H1 (cell line): ENCODE results near the gene ITPK1. TPM values are rescaled to one million over a fixed set of nuclear protein-coding genes. Genes with fewer than 3 reads are reported as not detected.

ENCODE experiments used
- CTCF ChIA-PET: fragments of 300-600 bp; sonication (Branson Sonifier 250); formaldehyde crosslinking; loops from one replicate; lab custom pipeline; 2021; ENCODE audit not compliant: partially characterized antibody; lab: Charles Lee
- POLR2A ChIA-PET: fragments of 300-600 bp; sonication (Branson Sonifier 250); formaldehyde crosslinking; loops from one replicate; lab custom pipeline; 2021; ENCODE audit warnings: inconsistent platforms; ENCODE audit not compliant: partially characterized antibody; lab: Charles Lee
- DNase-seq, 2 experiments: peaks; one replicate each; pipeline versions ENCODE4 v3.0.0 to v3.0.0-alpha.2; 2010 to 2022; ENCODE audit warnings: low spot score in 2 of 2, low read depth in 1 of 2, mixed read lengths in 1 of 2
- FAIRE-seq: peaks from 2 replicates; lab custom pipeline; 2011; peaks lifted over from hg19 to GRCh38; lab: Jason Lieb, UNC
- H2AFZ ChIP-seq: 2 replicates; pipeline ENCODE4 v1.8.1; 2012; ENCODE audit warnings: low read length, inconsistent platforms
- H2AK5ac ChIP-seq: 2 replicates; pipeline ENCODE4 v1.6.1; 2013; ENCODE audit warnings: low read depth, low read length
- H2BK120ac ChIP-seq: replicated peaks from 2 replicates; pipeline ENCODE3; 2013; ENCODE audit warnings: low read depth, low read length, inconsistent platforms
- H2BK12ac ChIP-seq: 2 replicates; pipeline ENCODE4 v1.6.1; 2013; ENCODE audit warnings: low read depth, low read length
- H2BK15ac ChIP-seq: 2 replicates; pipeline ENCODE4 v1.6.1; 2013; ENCODE audit warnings: low read length
- H2BK20ac ChIP-seq: 2 replicates; pipeline ENCODE4 v1.6.1; 2013; ENCODE audit warnings: low read length
- H2BK5ac ChIP-seq: 2 replicates; pipeline ENCODE4 v1.6.1; 2013; ENCODE audit warnings: low read depth, low read length
- H3K14ac ChIP-seq: 2 replicates; pipeline ENCODE4 v1.6.1; 2013; ENCODE audit warnings: inconsistent platforms; ENCODE audit not compliant: insufficient read length
- H3K18ac ChIP-seq: 2 replicates; pipeline ENCODE4 v1.6.1; 2013; ENCODE audit warnings: low read length; ENCODE audit errors: extremely low read depth
- H3K23ac ChIP-seq: 2 replicates; pipeline ENCODE4 v1.6.1; 2013; ENCODE audit warnings: inconsistent platforms; ENCODE audit not compliant: insufficient read length
- H3K23me2 ChIP-seq: 2 replicates; pipeline ENCODE4 v1.6.1; 2013; ENCODE audit warnings: low read depth, low read length
- H3K27ac ChIP-seq: 2 replicates; pipeline ENCODE4 v1.6.1; 2011; ENCODE audit warnings: low read depth, low read length, inconsistent platforms
- H3K27me3 ChIP-seq, 4 experiments: replicated peaks in 1 of 4; 1 replicate in 1 of 4; 2 replicates in 3 of 4; pipeline versions ENCODE4 v1.6.1 to v1.8.1; 2011 to 2013; ENCODE audit warnings: low read length in 3 of 4, mild to moderate bottlenecking in 3 of 4, inconsistent platforms in 2 of 4, mixed read lengths in 2 of 4, moderate library complexity in 1 of 4; ENCODE audit not compliant: control insufficient read depth in 3 of 4, insufficient read depth in 3 of 4; ENCODE audit errors: extremely low read depth in 1 of 4
- H3K36me3 ChIP-seq, 4 experiments: 2 replicates each; pipeline versions ENCODE4 v1.6.1 to v1.8.1; 2011 to 2013; ENCODE audit warnings: mild to moderate bottlenecking in 4 of 4, low read length in 3 of 4, moderate library complexity in 2 of 4, control low read depth in 1 of 4, inconsistent platforms in 1 of 4; ENCODE audit not compliant: insufficient read depth in 4 of 4, control insufficient read depth in 2 of 4
- H3K4ac ChIP-seq: replicated peaks from 2 replicates; pipeline ENCODE3; 2013; ENCODE audit warnings: low read length, low read depth, mixed read lengths, inconsistent platforms; ENCODE audit not compliant: insufficient read length
- H3K4me1 ChIP-seq, 4 experiments: replicated peaks in 1 of 4; 1 replicate in 1 of 4; 2 replicates in 3 of 4; pipeline versions ENCODE4 v1.6.1 to v1.8.1; 2011 to 2013; ENCODE audit warnings: low read length in 3 of 4, inconsistent platforms in 2 of 4, mixed read lengths in 1 of 4; ENCODE audit not compliant: insufficient read depth in 4 of 4, control insufficient read depth in 3 of 4
- H3K4me2 ChIP-seq, 2 experiments: 2 replicates each; pipeline versions ENCODE4 v1.6.1 to v1.8.1; 2011 to 2013; ENCODE audit warnings: low read depth in 2 of 2, low read length in 2 of 2, control low read depth in 1 of 2, inconsistent platforms in 1 of 2, mild to moderate bottlenecking in 1 of 2; ENCODE audit not compliant: insufficient read depth in 1 of 2
- H3K4me3 ChIP-seq, 4 experiments: fragments of 200-600, 300-600 bp in 1 of 4; sonication (generic), shearing (Covaris generic), sonication (Bioruptor Twin) in 1 of 4; 2 replicates each; pipeline versions ENCODE4 v1.5.1 to v1.8.1; 2011 to 2016; ENCODE audit warnings: low read length in 4 of 4, low read depth in 3 of 4, control low read depth in 2 of 4, inconsistent platforms in 2 of 4, mild to moderate bottlenecking in 2 of 4, mixed read lengths in 1 of 4, moderate library complexity in 1 of 4; ENCODE audit not compliant: insufficient read depth in 2 of 4; ENCODE audit errors: extremely low read depth in 1 of 4
- H3K56ac ChIP-seq: replicated peaks from 2 replicates; pipeline ENCODE3; 2013; ENCODE audit warnings: low read depth, mild to moderate bottlenecking, mixed read lengths, low read length, inconsistent platforms; ENCODE audit not compliant: insufficient read length
- H3K79me1 ChIP-seq: 2 replicates; pipeline ENCODE4 v1.6.1; 2013; ENCODE audit warnings: low read depth, low read length, control low read depth
- H3K79me2 ChIP-seq, 2 experiments: 2 replicates each; pipeline versions ENCODE4 v1.6.1 to v1.8.1; 2012 to 2013; ENCODE audit warnings: low read length in 2 of 2, mild to moderate bottlenecking in 2 of 2, inconsistent platforms in 1 of 2; ENCODE audit not compliant: insufficient read depth in 2 of 2, control insufficient read depth in 1 of 2
- H3K9ac ChIP-seq, 4 experiments: replicated peaks in 1 of 4; 1 replicate in 1 of 4; 2 replicates in 3 of 4; pipeline versions ENCODE4 v1.6.1 to v1.8.1; 2011 to 2013; ENCODE audit warnings: low read depth in 3 of 4, low read length in 3 of 4, control low read depth in 2 of 4, mild to moderate bottlenecking in 2 of 4, moderate library complexity in 2 of 4, inconsistent platforms in 1 of 4; ENCODE audit errors: extremely low read depth in 1 of 4
- H3K9me3 ChIP-seq, 2 experiments: 2 replicates each; pipeline versions ENCODE4 v1.6.1 to v1.8.1; 2012 to 2013; ENCODE audit warnings: mild to moderate bottlenecking in 2 of 2, moderate library complexity in 2 of 2, control low read depth in 1 of 2, inconsistent platforms in 1 of 2, low read depth in 1 of 2, low read length in 1 of 2, mixed read lengths in 1 of 2; ENCODE audit not compliant: insufficient read depth in 2 of 2
- H4K20me1 ChIP-seq, 2 experiments: replicated peaks in 1 of 2; 2 replicates each; pipeline versions ENCODE3 to v1.8.1; 2011 to 2013; ENCODE audit warnings: inconsistent platforms in 2 of 2, low read length in 2 of 2, mild to moderate bottlenecking in 1 of 2; ENCODE audit not compliant: insufficient read depth in 2 of 2, control insufficient read depth in 1 of 2
- H4K5ac ChIP-seq: 2 replicates; pipeline ENCODE4 v1.6.1; 2013; ENCODE audit warnings: low read length, low read depth, mixed read lengths, inconsistent platforms; ENCODE audit not compliant: insufficient read length
- H4K8ac ChIP-seq: 2 replicates; pipeline ENCODE4 v1.8.0; 2013; ENCODE audit warnings: mild to moderate bottlenecking, moderate library complexity, low read length, inconsistent platforms; ENCODE audit not compliant: insufficient read depth; ENCODE audit errors: extremely low read depth
- H4K91ac ChIP-seq: replicated peaks from 2 replicates; pipeline ENCODE3; 2013; ENCODE audit warnings: low read length, mixed read lengths, inconsistent platforms; ENCODE audit not compliant: insufficient read length
- FOSL1 ChIP-seq: IDR thresholded peaks from 2 replicates; pipeline ENCODE4 v1.6.1; 2011; ENCODE audit warnings: mild to moderate bottlenecking, low read depth, low read length, moderate library complexity; ENCODE audit not compliant: insufficient read depth
- GABPA ChIP-seq: IDR thresholded peaks from 2 replicates; pipeline ENCODE4 v1.6.1; 2011; ENCODE audit warnings: mild to moderate bottlenecking, low read length, moderate library complexity, borderline replicate concordance; ENCODE audit not compliant: insufficient read depth
- GTF2F1 ChIP-seq: IDR thresholded peaks from 2 replicates; pipeline ENCODE4 v1.6.1; 2012; ENCODE audit warnings: low read depth, low read length, improper control_type of control experiment, borderline replicate concordance
- NANOG ChIP-seq: IDR thresholded peaks from 2 replicates; pipeline ENCODE4 v1.6.1; 2011; ENCODE audit warnings: low read length, low read depth, mild to moderate bottlenecking, inconsistent platforms; ENCODE audit not compliant: insufficient read depth, poor library complexity, severe bottlenecking
- RBBP5 ChIP-seq: IDR thresholded peaks from 2 replicates; pipeline ENCODE4 v1.7.1; 2012; ENCODE audit warnings: low read depth, mild to moderate bottlenecking, inconsistent platforms, low read length, moderate library complexity, borderline replicate concordance
- SAP30 ChIP-seq: fragments of 300-600 bp; sonication (generic); IDR thresholded peaks from 2 replicates; pipeline ENCODE4 v1.7.1; 2012; ENCODE audit warnings: low read length, moderate library complexity, mild to moderate bottlenecking, inconsistent platforms; ENCODE audit not compliant: insufficient read depth, insufficient replicate concordance
- SIN3A ChIP-seq, 2 experiments: IDR thresholded peaks in 1 of 2; conservative IDR thresholded peaks in 1 of 2; 2 replicates each; pipeline ENCODE4 v1.6.1; 2011 to 2012; ENCODE audit warnings: low read length in 2 of 2, improper control_type of control experiment in 1 of 2, low read depth in 1 of 2, mild to moderate bottlenecking in 1 of 2
- SP1 ChIP-seq: IDR thresholded peaks from 2 replicates; pipeline ENCODE4 v1.6.1; 2011; ENCODE audit warnings: low read depth, low read length
- SUZ12 ChIP-seq: fragments of 200-600 bp; sonication (generic); IDR thresholded peaks from 2 replicates; pipeline ENCODE4 v1.6.1; 2012; ENCODE audit warnings: mild to moderate bottlenecking, inconsistent platforms, low read length, moderate library complexity, mixed read lengths
- TAF1 ChIP-seq: IDR thresholded peaks from 2 replicates; pipeline ENCODE4 v1.6.1; 2011; ENCODE audit warnings: mild to moderate bottlenecking, low read depth, low read length
- TBP ChIP-seq: IDR thresholded peaks from 2 replicates; pipeline ENCODE4 v1.6.1; 2011; ENCODE audit warnings: low read depth, low read length, improper control_type of control experiment
- YY1 ChIP-seq: IDR thresholded peaks from 2 replicates; pipeline ENCODE4 v1.6.1; 2011; ENCODE audit warnings: low read depth, mild to moderate bottlenecking, low read length
- WGBS, 2 experiments: shearing (Covaris generic) in 1 of 2; methylation state at CpG; one replicate each; pipeline versions ENCODE4 v1.1.6 to v1.1.7; 2013 to 2015; ENCODE audit warnings: low lambda C conversion rate in 2 of 2, mixed read lengths in 2 of 2, inconsistent platforms in 1 of 2, low coverage in 1 of 2, missing lambda C conversion rate in 1 of 2; ENCODE audit not compliant: insufficient replicate concordance in 2 of 2, insufficient coverage in 1 of 2, insufficient read length in 1 of 2; ENCODE audit errors: extremely low coverage in 1 of 2, missing lambda C conversion rate in 1 of 2; 5-methylcytosine and 5-hydroxymethylcytosine counted together
- polyA plus RNA-seq, 7 experiments: library from polyadenylated mRNA; depleted of rRNA in 3 of 7; stranded (reverse) in 5 of 7; unstranded in 2 of 7; fragments of >200 nt in 5 of 7; fragments of 200-250 nt in 2 of 7; gene quantifications; 1 replicate in 5 of 7; 2 replicates in 1 of 7; 4 replicates in 1 of 7; pipeline versions ENCODE4 v1.2.1 to v1.2.3, GENCODE V29; 2011 to 2013; ENCODE audit warnings: missing spikeins in 2 of 7, mixed read lengths in 2 of 7
- total RNA-seq: library from RNA; stranded (reverse); fragmentation: NEBNext Ultra II Directional; extraction: Animal tissue kit (Norgen Biotek cat#: 25700); gene quantifications from 2 replicates; pipeline ENCODE4 v1.2.1, GENCODE V29; 2021

Gene ITPK1
- total and polyA plus RNA-seq, 2 of the 8 experiments (the other 6 are each of a cell fraction or from before 2014, with no cell fraction given) = 108 to 143 TPM

- Histone ChIP-seq H3K9me3 (no peaks in the 10 kb centered on the region), H2BK5ac (peak overlapping the region; percentile 71), H3K4me1 (peaks cover 8 to 38% (median 24%) of the 10 kb centered on the region in 4 experiments), H3K79me2 (peaks cover 0 to 36% of the 10 kb centered on the region in 2 experiments; a peak in 2 of 4 replicates), H3K36me3 (no peaks in the 10 kb centered on the region), H3K56ac (no peak overlapping the region), H3K14ac (no peak overlapping the region), H3K4me2 (no peak overlapping the region), H3K79me1 (peaks cover 8% of the 10 kb centered on the region), H3K4ac (no peak overlapping the region), H2AFZ (no peak overlapping the region), H3K9ac (no peak overlapping the region), H4K5ac (no peak overlapping the region), H3K18ac (peak overlapping the region; percentile 19; the same call in 1 of the 2 replicates), H2BK20ac (no peak overlapping the region), H3K27ac (peak overlapping the region; percentile 42; the same call in 1 of the 2 replicates), H4K91ac (peak overlapping the region; percentile 33), H2BK12ac (0 out of 2 replicates have a peak overlapping the region, but pooled peaks have one; percentile 55), H4K20me1 (peaks cover 2 to 3% of the 10 kb centered on the region in 2 experiments), H4K8ac (no peak overlapping the region), H2BK120ac (no peak overlapping the region), H2AK5ac (peak overlapping the region; percentile 56; the same call in 1 of the 2 replicates), H3K23ac (no peak overlapping the region), H3K4me3 (no peak overlapping the region), H3K27me3 (no peaks in the 10 kb centered on the region), H3K23me2 (no peaks in the 10 kb centered on the region), H2BK15ac (peak overlapping the region; percentile 75; the same call in 1 of the 2 replicates)
- no peak for FAIRE-seq
- POLR2A ChIA-PET = interaction anchor here (1.1 kb wide), 1 partner anchor 22 kb away, joined by 3 read pairs; no protein-coding TSS in a partner anchor
- no peak for DNase-seq
- CTCF ChIA-PET = interaction anchor here (0.8 to 1.9 kb wide), 7 partner anchors 11 to 57 kb away, joined by 3 to 11 read pairs (median 3); no protein-coding TSS in a partner anchor
- WGBS, 2 experiments = 96% methylated on average over 5 of the region's 5 CpGs; no CpG with 5 or more reads in 1 of the 2 experiments
- TF ChIP-seq GABPA (no peak), TBP (no peak), FOSL1 (no peak), TAF1 (no peak), RBBP5 (no peak), GTF2F1 (no peak), NANOG (no peak), YY1 (no peak), SUZ12 (no peak), SP1 (no peak), SIN3A (conservative IDR thresholded peaks at IDR 0.05 in 1 of 2, IDR thresholded peaks at IDR 0.05 in 1 of 2; ENCODE audit: low read depth in 1 of 2, low read length in 2 of 2) (no peak), SAP30 (no peak)
Observed at GRCh38 chr14:93056166-93056839, 59.4 kb downstream of the ITPK1 start.
